H9 (cell line): ENCODE measurements around the gene ERICH2. TPM values are rescaled to one million over a fixed set of nuclear protein-coding genes. Genes with fewer than 3 reads are reported as not detected.

Experiments used
- DNase-seq: peaks from one replicate; pipeline ENCODE4 v3.0.0-alpha.2; 2017
- H2AFZ ChIP-seq: one replicate; pipeline ENCODE4 v1.6.1; 2013; ENCODE audit warnings: mild to moderate bottlenecking, low read length, control low read depth, moderate library complexity
- H2AK5ac ChIP-seq: 2 replicates; pipeline ENCODE4 v1.6.1; 2013; ENCODE audit warnings: low read length, control low read depth, mixed read lengths; ENCODE audit not compliant: insufficient read length
- H2BK120ac ChIP-seq: one replicate; pipeline ENCODE4 v1.6.1; 2013; ENCODE audit warnings: low read depth, mild to moderate bottlenecking, low read length, control low read depth, inconsistent platforms; ENCODE audit not compliant: poor library complexity, severe bottlenecking
- H2BK12ac ChIP-seq: 2 replicates; pipeline ENCODE4 v1.6.1; 2013; ENCODE audit warnings: low read length, control low read depth, mixed read lengths, low read depth; ENCODE audit not compliant: insufficient read length
- H2BK15ac ChIP-seq: 2 replicates; pipeline ENCODE4 v1.6.1; 2013; ENCODE audit warnings: low read depth, low read length, control low read depth
- H2BK20ac ChIP-seq: one replicate; pipeline ENCODE4 v1.6.1; 2013; ENCODE audit warnings: low read depth, mild to moderate bottlenecking, low read length, control low read depth, inconsistent platforms; ENCODE audit not compliant: poor library complexity, severe bottlenecking
- H2BK5ac ChIP-seq: 2 replicates; pipeline ENCODE4 v1.6.1; 2013; ENCODE audit warnings: low read length, control low read depth, mixed read lengths; ENCODE audit not compliant: insufficient read length
- H3K14ac ChIP-seq: 2 replicates; pipeline ENCODE4 v1.6.1; 2013; ENCODE audit warnings: low read length, control low read depth; ENCODE audit not compliant: insufficient read depth
- H3K18ac ChIP-seq: 2 replicates; pipeline ENCODE4 v1.6.1; 2013; ENCODE audit warnings: low read depth, mild to moderate bottlenecking, mixed read lengths, low read length, control low read depth; ENCODE audit not compliant: insufficient read length
- H3K23ac ChIP-seq: 2 replicates; pipeline ENCODE4 v1.6.1; 2013; ENCODE audit warnings: low read length, control low read depth, mixed read lengths, low read depth; ENCODE audit not compliant: insufficient read length
- H3K23me2 ChIP-seq: 2 replicates; pipeline ENCODE4 v1.6.1; 2013; ENCODE audit warnings: low read depth, mild to moderate bottlenecking, mixed read lengths, low read length, control low read depth; ENCODE audit not compliant: insufficient read length, poor library complexity, severe bottlenecking
- H3K27ac ChIP-seq: 2 replicates; pipeline ENCODE4 v1.5.1; 2013; ENCODE audit warnings: low read length, control low read depth, mixed read lengths, low read depth; ENCODE audit not compliant: insufficient read length
- H3K27me3 ChIP-seq: 2 replicates; pipeline ENCODE4 v1.6.1; 2013; ENCODE audit warnings: low read length, control low read depth, inconsistent platforms; ENCODE audit not compliant: insufficient read depth
- H3K4ac ChIP-seq: 2 replicates; pipeline ENCODE4 v1.6.1; 2013; ENCODE audit warnings: low read depth, mild to moderate bottlenecking, control low read depth, inconsistent platforms, low read length, moderate library complexity
- H3K4me1 ChIP-seq: 2 replicates; pipeline ENCODE4 v1.6.1; 2013; ENCODE audit warnings: low read length, control low read depth, inconsistent platforms; ENCODE audit not compliant: insufficient read depth
- H3K4me2 ChIP-seq: 2 replicates; pipeline ENCODE4 v1.6.1; 2013; ENCODE audit warnings: low read length, control low read depth, mixed read lengths; ENCODE audit not compliant: insufficient read length, insufficient read depth
- H3K56ac ChIP-seq: 2 replicates; pipeline ENCODE4 v1.6.1; 2013; ENCODE audit warnings: low read depth, mild to moderate bottlenecking, mixed read lengths, low read length, control low read depth; ENCODE audit not compliant: insufficient read length
- H3K79me1 ChIP-seq: 2 replicates; pipeline ENCODE4 v1.6.1; 2013; ENCODE audit warnings: low read depth, mild to moderate bottlenecking, moderate library complexity, low read length, control low read depth, inconsistent platforms; ENCODE audit not compliant: insufficient read depth, poor library complexity, severe bottlenecking
- H3K79me2 ChIP-seq: 2 replicates; pipeline ENCODE4 v1.6.1; 2013; ENCODE audit warnings: low read length, control low read depth, inconsistent platforms; ENCODE audit not compliant: insufficient read depth
- H3K9ac ChIP-seq: 2 replicates; pipeline ENCODE4 v1.6.1; 2013; ENCODE audit warnings: low read length, control low read depth, mixed read lengths; ENCODE audit not compliant: insufficient read length; ENCODE audit errors: extremely low read depth
- H3K9me3 ChIP-seq: one replicate; pipeline ENCODE4 v1.6.1; 2013; ENCODE audit warnings: low read depth, low read length, inconsistent platforms; ENCODE audit not compliant: control insufficient read depth
- H3T11ph ChIP-seq: one replicate; pipeline ENCODE4 v1.6.1; 2013; ENCODE audit warnings: mild to moderate bottlenecking, low read length, control low read depth, inconsistent platforms
- H4K20me1 ChIP-seq: one replicate; pipeline ENCODE4 v1.6.1; 2013; ENCODE audit not compliant: control insufficient read depth, insufficient read length, insufficient read depth
- H4K5ac ChIP-seq: 2 replicates; pipeline ENCODE4 v1.6.1; 2013; ENCODE audit warnings: low read depth, mild to moderate bottlenecking, mixed read lengths, low read length, control low read depth; ENCODE audit not compliant: insufficient read length
- H4K8ac ChIP-seq: replicated peaks from 2 replicates; pipeline ENCODE4 v1.6.1; 2013; ENCODE audit warnings: low read length, control low read depth, mixed read lengths, low read depth; ENCODE audit not compliant: insufficient read length
- H4K91ac ChIP-seq: 2 replicates; pipeline ENCODE4 v1.6.1; 2013; ENCODE audit warnings: low read depth, mild to moderate bottlenecking, moderate library complexity, mixed read lengths, low read length, control low read depth; ENCODE audit not compliant: insufficient read length
- H3K27ac Mint-ChIP-seq, 3 experiments: 2 replicates in 2 of 3; 3 replicates in 1 of 3; pipeline ENCODE4 v1.8.0; 2020 to 2021; ENCODE audit warnings: mixed read lengths in 3 of 3, mild to moderate bottlenecking in 1 of 3, moderate library complexity in 1 of 3
- H3K27me3 Mint-ChIP-seq: 2 replicates; pipeline ENCODE4 v1.8.0; 2021; ENCODE audit warnings: low read depth, mild to moderate bottlenecking, moderate library complexity, mixed read lengths
- H3K36me3 Mint-ChIP-seq, 3 experiments: 2 replicates in 2 of 3; 3 replicates in 1 of 3; pipeline ENCODE4 v1.8.0; 2020 to 2021; ENCODE audit warnings: low read depth in 3 of 3, mixed read lengths in 3 of 3; ENCODE audit not compliant: insufficient read depth in 1 of 3
- H3K4me1 Mint-ChIP-seq, 2 experiments: 2 replicates each; pipeline ENCODE4 v1.8.0; 2020; ENCODE audit warnings: mixed read lengths in 2 of 2
- H3K4me3 Mint-ChIP-seq, 2 experiments: 2 replicates in 1 of 2; 3 replicates in 1 of 2; pipeline ENCODE4 v1.8.0; 2020 to 2021; ENCODE audit warnings: mild to moderate bottlenecking in 2 of 2, mixed read lengths in 2 of 2, moderate library complexity in 1 of 2
- H3K9me3 Mint-ChIP-seq, 2 experiments: 2 replicates in 1 of 2; 3 replicates in 1 of 2; pipeline ENCODE4 v1.8.0; 2020; ENCODE audit warnings: mild to moderate bottlenecking in 2 of 2, mixed read lengths in 2 of 2, moderate library complexity in 1 of 2
- WGBS: extraction: QIAGEN DNeasy Blood & Tissue Kit; methylation state at CpG from one replicate; pipeline ENCODE4 v1.1.7; 2013; ENCODE audit warnings: missing lambda C conversion rate, low lambda C conversion rate, mixed read lengths; ENCODE audit not compliant: insufficient read length; ENCODE audit errors: extremely low coverage; 5-methylcytosine and 5-hydroxymethylcytosine counted together
- total RNA-seq: library from RNA; stranded (reverse); gene quantifications from 2 replicates; pipeline ENCODE4 v1.2.1, GENCODE V29; 2021
- TF ChIP-seq, protein P1 (sequence below): fragments of 200-600 bp; sonication (generic); conservative IDR thresholded peaks from 3 replicates; pipeline ENCODE4 v1.8.0; 2021; ENCODE audit warnings: antibody characterized with exemption, mild to moderate bottlenecking

The ERICH2 gene
- total RNA-seq, 1 experiment from 2014 or later: 1.2 TPM

DNA sequence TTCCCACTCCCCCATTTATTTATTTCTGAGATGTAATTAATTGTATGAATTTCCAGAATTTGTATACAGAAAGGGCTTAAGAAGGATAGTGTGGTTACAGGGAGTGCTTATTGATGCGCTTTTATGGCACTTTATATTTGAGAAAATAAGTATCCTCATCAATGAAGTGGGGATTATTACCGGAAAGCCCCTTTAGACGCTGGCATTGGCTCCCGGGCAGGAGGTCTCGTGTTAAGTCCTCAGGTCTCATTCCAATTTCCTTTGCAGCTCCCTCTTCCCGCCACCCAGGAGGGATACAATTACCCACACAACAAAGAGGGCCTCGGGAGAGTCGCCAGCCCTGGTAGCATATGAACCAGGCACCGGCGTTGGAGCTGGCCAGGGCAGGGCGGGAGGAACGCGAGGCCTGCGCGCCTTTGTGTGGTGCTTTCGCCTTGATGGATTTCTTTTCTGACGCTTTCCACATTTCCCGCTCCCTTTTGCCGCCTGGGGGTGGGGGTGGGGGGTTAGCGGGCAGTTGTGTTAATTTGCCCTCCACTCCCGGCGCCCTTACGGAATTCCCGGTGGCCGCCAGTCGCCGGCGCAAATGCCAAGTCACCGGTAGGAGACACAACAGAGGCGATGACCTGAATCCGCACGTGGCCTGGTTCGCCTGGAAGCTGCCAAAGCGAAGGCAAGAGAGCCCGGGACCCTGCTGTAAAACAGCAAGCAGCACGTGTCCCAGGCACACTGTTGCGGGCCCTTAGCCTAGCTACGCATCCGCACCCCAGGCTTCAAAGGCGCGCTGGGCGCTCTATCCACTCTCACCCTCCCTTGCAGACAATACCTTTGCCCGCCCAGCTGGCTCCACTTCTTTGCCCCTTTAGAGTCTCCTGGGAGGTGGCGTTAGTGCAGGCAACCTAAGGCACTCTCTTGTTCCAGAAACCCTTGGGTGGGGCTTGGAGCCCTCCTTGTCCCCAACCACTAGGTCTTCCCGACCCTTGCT, 49.8 kb downstream of the ERICH2 start:
- H3K27ac Mint-ChIP-seq: no peak overlapping the region
- Histone ChIP-seq H3K9me3 (no peaks in the 10 kb centered on the region), H3K56ac (no peak overlapping the region), H2BK120ac (no peak overlapping the region), H4K8ac (no peak overlapping the region), H3K4ac (no peak overlapping the region), H3K4me1 (peaks cover 2% of the 10 kb centered on the region; the same call in 1 of the 2 replicates), H3T11ph (no peak overlapping the region), H3K79me2 (no peaks in the 10 kb centered on the region), H4K20me1 (peaks cover 5% of the 10 kb centered on the region), H3K27ac (no peak overlapping the region), H3K79me1 (no peaks in the 10 kb centered on the region), H3K23ac (no peak overlapping the region), H2AK5ac (no peak overlapping the region), H2AFZ (no peak overlapping the region), H2BK12ac (no peak overlapping the region), H2BK15ac (no peak overlapping the region), H4K91ac (no peak overlapping the region), H3K23me2 (peaks cover 57% of the 10 kb centered on the region), H3K9ac (no peak overlapping the region), H3K4me2 (peak overlapping the region; percentile 87), H2BK5ac (no peak overlapping the region), H3K27me3 (peaks cover 92% of the 10 kb centered on the region), H3K18ac (no peak overlapping the region), H2BK20ac (no peak overlapping the region), H4K5ac (no peak overlapping the region), H3K14ac (no peak overlapping the region)
- H3K4me3 Mint-ChIP-seq: peak overlapping the region in 1 of 2 experiments; percentile 82; a peak in 3 of 5 replicates
- peaks cover 100% of the 10 kb centered on the region for H3K27me3 Mint-ChIP-seq
- H3K9me3 Mint-ChIP-seq: peaks cover 0 to 4% of the 10 kb centered on the region in 2 experiments; a peak in 4 of 5 replicates
- no CpG with 5 or more reads among the region's 45 CpGs for WGBS
- H3K36me3 Mint-ChIP-seq: no peaks in the 10 kb centered on the region; a peak in 1 of 7 replicates
- DNase-seq: peak; percentile 83
- H3K4me1 Mint-ChIP-seq: peaks cover 51 to 56% of the 10 kb centered on the region in 2 experiments
- TF ChIP-seq, protein P1, sequence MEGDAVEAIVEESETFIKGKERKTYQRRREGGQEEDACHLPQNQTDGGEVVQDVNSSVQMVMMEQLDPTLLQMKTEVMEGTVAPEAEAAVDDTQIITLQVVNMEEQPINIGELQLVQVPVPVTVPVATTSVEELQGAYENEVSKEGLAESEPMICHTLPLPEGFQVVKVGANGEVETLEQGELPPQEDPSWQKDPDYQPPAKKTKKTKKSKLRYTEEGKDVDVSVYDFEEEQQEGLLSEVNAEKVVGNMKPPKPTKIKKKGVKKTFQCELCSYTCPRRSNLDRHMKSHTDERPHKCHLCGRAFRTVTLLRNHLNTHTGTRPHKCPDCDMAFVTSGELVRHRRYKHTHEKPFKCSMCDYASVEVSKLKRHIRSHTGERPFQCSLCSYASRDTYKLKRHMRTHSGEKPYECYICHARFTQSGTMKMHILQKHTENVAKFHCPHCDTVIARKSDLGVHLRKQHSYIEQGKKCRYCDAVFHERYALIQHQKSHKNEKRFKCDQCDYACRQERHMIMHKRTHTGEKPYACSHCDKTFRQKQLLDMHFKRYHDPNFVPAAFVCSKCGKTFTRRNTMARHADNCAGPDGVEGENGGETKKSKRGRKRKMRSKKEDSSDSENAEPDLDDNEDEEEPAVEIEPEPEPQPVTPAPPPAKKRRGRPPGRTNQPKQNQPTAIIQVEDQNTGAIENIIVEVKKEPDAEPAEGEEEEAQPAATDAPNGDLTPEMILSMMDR: 0 out of 3 replicates have a peak, but pooled peaks have one; percentile 16
